H9 (cell line): ENCODE data around the gene STKLD1. TPM values are rescaled to one million over a fixed set of nuclear protein-coding genes. Genes with fewer than 3 reads are reported as not detected.

Experiments
- DNase-seq: peaks from one replicate; pipeline ENCODE4 v3.0.0-alpha.2; 2017
- H2AFZ ChIP-seq: one replicate; pipeline ENCODE4 v1.6.1; 2013; ENCODE audit warnings: mild to moderate bottlenecking, low read length, control low read depth, moderate library complexity
- H2AK5ac ChIP-seq: 2 replicates; pipeline ENCODE4 v1.6.1; 2013; ENCODE audit warnings: low read length, control low read depth, mixed read lengths; ENCODE audit not compliant: insufficient read length
- H2BK120ac ChIP-seq: one replicate; pipeline ENCODE4 v1.6.1; 2013; ENCODE audit warnings: low read depth, mild to moderate bottlenecking, low read length, control low read depth, inconsistent platforms; ENCODE audit not compliant: poor library complexity, severe bottlenecking
- H2BK12ac ChIP-seq: 2 replicates; pipeline ENCODE4 v1.6.1; 2013; ENCODE audit warnings: low read length, control low read depth, mixed read lengths, low read depth; ENCODE audit not compliant: insufficient read length
- H2BK15ac ChIP-seq: 2 replicates; pipeline ENCODE4 v1.6.1; 2013; ENCODE audit warnings: low read depth, low read length, control low read depth
- H2BK20ac ChIP-seq: one replicate; pipeline ENCODE4 v1.6.1; 2013; ENCODE audit warnings: low read depth, mild to moderate bottlenecking, low read length, control low read depth, inconsistent platforms; ENCODE audit not compliant: poor library complexity, severe bottlenecking
- H2BK5ac ChIP-seq: 2 replicates; pipeline ENCODE4 v1.6.1; 2013; ENCODE audit warnings: low read length, control low read depth, mixed read lengths; ENCODE audit not compliant: insufficient read length
- H3K14ac ChIP-seq: 2 replicates; pipeline ENCODE4 v1.6.1; 2013; ENCODE audit warnings: low read length, control low read depth; ENCODE audit not compliant: insufficient read depth
- H3K18ac ChIP-seq: 2 replicates; pipeline ENCODE4 v1.6.1; 2013; ENCODE audit warnings: low read depth, mild to moderate bottlenecking, mixed read lengths, low read length, control low read depth; ENCODE audit not compliant: insufficient read length
- H3K23ac ChIP-seq: 2 replicates; pipeline ENCODE4 v1.6.1; 2013; ENCODE audit warnings: low read length, control low read depth, mixed read lengths, low read depth; ENCODE audit not compliant: insufficient read length
- H3K23me2 ChIP-seq: 2 replicates; pipeline ENCODE4 v1.6.1; 2013; ENCODE audit warnings: low read depth, mild to moderate bottlenecking, mixed read lengths, low read length, control low read depth; ENCODE audit not compliant: insufficient read length, poor library complexity, severe bottlenecking
- H3K27ac ChIP-seq: 2 replicates; pipeline ENCODE4 v1.5.1; 2013; ENCODE audit warnings: low read length, control low read depth, mixed read lengths, low read depth; ENCODE audit not compliant: insufficient read length
- H3K27me3 ChIP-seq: 2 replicates; pipeline ENCODE4 v1.6.1; 2013; ENCODE audit warnings: low read length, control low read depth, inconsistent platforms; ENCODE audit not compliant: insufficient read depth
- H3K4ac ChIP-seq: 2 replicates; pipeline ENCODE4 v1.6.1; 2013; ENCODE audit warnings: low read depth, mild to moderate bottlenecking, control low read depth, inconsistent platforms, low read length, moderate library complexity
- H3K4me1 ChIP-seq: 2 replicates; pipeline ENCODE4 v1.6.1; 2013; ENCODE audit warnings: low read length, control low read depth, inconsistent platforms; ENCODE audit not compliant: insufficient read depth
- H3K4me2 ChIP-seq: 2 replicates; pipeline ENCODE4 v1.6.1; 2013; ENCODE audit warnings: low read length, control low read depth, mixed read lengths; ENCODE audit not compliant: insufficient read length, insufficient read depth
- H3K56ac ChIP-seq: 2 replicates; pipeline ENCODE4 v1.6.1; 2013; ENCODE audit warnings: low read depth, mild to moderate bottlenecking, mixed read lengths, low read length, control low read depth; ENCODE audit not compliant: insufficient read length
- H3K79me1 ChIP-seq: 2 replicates; pipeline ENCODE4 v1.6.1; 2013; ENCODE audit warnings: low read depth, mild to moderate bottlenecking, moderate library complexity, low read length, control low read depth, inconsistent platforms; ENCODE audit not compliant: insufficient read depth, poor library complexity, severe bottlenecking
- H3K79me2 ChIP-seq: 2 replicates; pipeline ENCODE4 v1.6.1; 2013; ENCODE audit warnings: low read length, control low read depth, inconsistent platforms; ENCODE audit not compliant: insufficient read depth
- H3K9ac ChIP-seq: 2 replicates; pipeline ENCODE4 v1.6.1; 2013; ENCODE audit warnings: low read length, control low read depth, mixed read lengths; ENCODE audit not compliant: insufficient read length; ENCODE audit errors: extremely low read depth
- H3K9me3 ChIP-seq: one replicate; pipeline ENCODE4 v1.6.1; 2013; ENCODE audit warnings: low read depth, low read length, inconsistent platforms; ENCODE audit not compliant: control insufficient read depth
- H3T11ph ChIP-seq: one replicate; pipeline ENCODE4 v1.6.1; 2013; ENCODE audit warnings: mild to moderate bottlenecking, low read length, control low read depth, inconsistent platforms
- H4K20me1 ChIP-seq: one replicate; pipeline ENCODE4 v1.6.1; 2013; ENCODE audit not compliant: control insufficient read depth, insufficient read length, insufficient read depth
- H4K5ac ChIP-seq: 2 replicates; pipeline ENCODE4 v1.6.1; 2013; ENCODE audit warnings: low read depth, mild to moderate bottlenecking, mixed read lengths, low read length, control low read depth; ENCODE audit not compliant: insufficient read length
- H4K8ac ChIP-seq: replicated peaks from 2 replicates; pipeline ENCODE4 v1.6.1; 2013; ENCODE audit warnings: low read length, control low read depth, mixed read lengths, low read depth; ENCODE audit not compliant: insufficient read length
- H4K91ac ChIP-seq: 2 replicates; pipeline ENCODE4 v1.6.1; 2013; ENCODE audit warnings: low read depth, mild to moderate bottlenecking, moderate library complexity, mixed read lengths, low read length, control low read depth; ENCODE audit not compliant: insufficient read length
- H3K27ac Mint-ChIP-seq, 3 experiments: 2 replicates in 2 of 3; 3 replicates in 1 of 3; pipeline ENCODE4 v1.8.0; 2020 to 2021; ENCODE audit warnings: mixed read lengths in 3 of 3, mild to moderate bottlenecking in 1 of 3, moderate library complexity in 1 of 3
- H3K27me3 Mint-ChIP-seq: 2 replicates; pipeline ENCODE4 v1.8.0; 2021; ENCODE audit warnings: low read depth, mild to moderate bottlenecking, moderate library complexity, mixed read lengths
- H3K36me3 Mint-ChIP-seq, 3 experiments: 2 replicates in 2 of 3; 3 replicates in 1 of 3; pipeline ENCODE4 v1.8.0; 2020 to 2021; ENCODE audit warnings: low read depth in 3 of 3, mixed read lengths in 3 of 3; ENCODE audit not compliant: insufficient read depth in 1 of 3
- H3K4me1 Mint-ChIP-seq, 2 experiments: 2 replicates each; pipeline ENCODE4 v1.8.0; 2020; ENCODE audit warnings: mixed read lengths in 2 of 2
- H3K4me3 Mint-ChIP-seq, 2 experiments: 2 replicates in 1 of 2; 3 replicates in 1 of 2; pipeline ENCODE4 v1.8.0; 2020 to 2021; ENCODE audit warnings: mild to moderate bottlenecking in 2 of 2, mixed read lengths in 2 of 2, moderate library complexity in 1 of 2
- H3K9me3 Mint-ChIP-seq, 2 experiments: 2 replicates in 1 of 2; 3 replicates in 1 of 2; pipeline ENCODE4 v1.8.0; 2020; ENCODE audit warnings: mild to moderate bottlenecking in 2 of 2, mixed read lengths in 2 of 2, moderate library complexity in 1 of 2
- CTCF ChIP-seq: fragments of 200-600 bp; sonication (generic); conservative IDR thresholded peaks from 3 replicates; pipeline ENCODE4 v1.8.0; 2021; ENCODE audit warnings: antibody characterized with exemption, mild to moderate bottlenecking
- WGBS: extraction: QIAGEN DNeasy Blood & Tissue Kit; methylation state at CpG from one replicate; pipeline ENCODE4 v1.1.7; 2013; ENCODE audit warnings: missing lambda C conversion rate, low lambda C conversion rate, mixed read lengths; ENCODE audit not compliant: insufficient read length; ENCODE audit errors: extremely low coverage; 5-methylcytosine and 5-hydroxymethylcytosine counted together
- total RNA-seq: library from RNA; stranded (reverse); gene quantifications from 2 replicates; pipeline ENCODE4 v1.2.1, GENCODE V29; 2021

The STKLD1 gene
- total RNA-seq, 1 experiment from 2014 or later: 0.57 TPM

GRCh38 chr9:133439337-133439736, 63.2 kb downstream of the STKLD1 start:
- Histone ChIP-seq H2BK20ac (no peak overlapping the region), H2BK5ac (no peak overlapping the region), H2AFZ (no peak overlapping the region), H2AK5ac (no peak overlapping the region), H3K18ac (no peak overlapping the region), H3K56ac (no peak overlapping the region), H3K9ac (no peak overlapping the region), H3K27me3 (no peaks in the 10 kb centered on the region), H3K23me2 (no peaks in the 10 kb centered on the region), H4K20me1 (no peaks in the 10 kb centered on the region), H2BK12ac (no peak overlapping the region), H4K91ac (no peak overlapping the region), H3K79me1 (no peaks in the 10 kb centered on the region), H3K79me2 (no peaks in the 10 kb centered on the region), H3T11ph (no peak overlapping the region), H3K4ac (no peak overlapping the region), H3K27ac (no peak overlapping the region), H2BK120ac (no peak overlapping the region), H3K9me3 (no peaks in the 10 kb centered on the region), H3K4me1 (no peaks in the 10 kb centered on the region), H3K14ac (no peak overlapping the region), H3K4me2 (no peak overlapping the region), H3K23ac (no peak overlapping the region), H4K8ac (no peak overlapping the region), H2BK15ac (no peak overlapping the region), H4K5ac (no peak overlapping the region)
- no peaks in the 10 kb centered on the region for H3K4me1 Mint-ChIP-seq
- H3K36me3 Mint-ChIP-seq: no peaks in the 10 kb centered on the region; a peak in 2 of 7 replicates
- TF ChIP-seq CTCF: no peak
- no peak overlapping the region for H3K4me3 Mint-ChIP-seq
- no CpG with 5 or more reads among the region's 4 CpGs for WGBS
- DNase-seq: no peak
- no peaks in the 10 kb centered on the region for H3K27me3 Mint-ChIP-seq
- no peaks in the 10 kb centered on the region for H3K9me3 Mint-ChIP-seq
- H3K27ac Mint-ChIP-seq: no peak overlapping the region
